Panc1 (cell line): ENCODE data around the gene SEPHS1. TPM values are rescaled to one million over a fixed set of nuclear protein-coding genes. Genes with fewer than 3 reads are reported as not detected.

ENCODE experiments used
- ATAC-seq: fragments of 200-7000 bp; cut with Tn5 transposase; 2 replicates; pipeline ENCODE4 v1.9.1; 2020; ENCODE audit warnings: mild to moderate bottlenecking, moderate library complexity
- BruUV-seq: library from RNA; stranded (reverse); fragments of 400-500 nt; replicated peaks from 2 replicates; lab custom pipeline; 2021; lab: Mats Ljungman, UMichigan
- CTCF ChIA-PET: fragments of 300-600 bp; sonication (Branson Sonifier 250); formaldehyde crosslinking; loops from one replicate; lab custom pipeline; 2022; ENCODE audit warnings: antibody characterized with exemption; lab: Charles Lee
- POLR2A ChIA-PET: fragments of 300-600 bp; sonication (Branson Sonifier 250); formaldehyde crosslinking; loops from one replicate; lab custom pipeline; 2022; ENCODE audit warnings: antibody characterized with exemption; lab: Charles Lee
- DNase-seq: peaks from one replicate; pipeline ENCODE4 v3.0.0-alpha.2; 2010; ENCODE audit warnings: low read depth, low spot score
- H3K27ac ChIP-seq: 2 replicates; pipeline ENCODE4 v1.5.1; 2011; ENCODE audit warnings: mild to moderate bottlenecking, low read length, inconsistent platforms
- H3K27me3 ChIP-seq: fragments of 200-500 bp; sonication (Bioruptor generic); 2 replicates; pipeline ENCODE4 v1.6.0; 2014; ENCODE audit warnings: low read length, inconsistent platforms; ENCODE audit not compliant: control insufficient read depth, insufficient read depth
- H3K36me3 ChIP-seq: fragments of 200-500 bp; sonication (Bioruptor generic); 2 replicates; pipeline ENCODE4 v1.5.1; 2014; ENCODE audit warnings: inconsistent platforms, mild to moderate bottlenecking, low read length, moderate library complexity; ENCODE audit not compliant: control insufficient read depth, insufficient read depth
- H3K4me1 ChIP-seq: 2 replicates; pipeline ENCODE4 v1.5.1; 2011; ENCODE audit warnings: inconsistent platforms, mild to moderate bottlenecking, low read length, moderate library complexity; ENCODE audit not compliant: control insufficient read depth, insufficient read depth
- H3K4me3 ChIP-seq, 2 experiments: 2 replicates each; pipeline ENCODE4 v1.5.1; 2011 to 2012; ENCODE audit warnings: low read depth in 2 of 2, low read length in 2 of 2, mild to moderate bottlenecking in 2 of 2, inconsistent platforms in 1 of 2, moderate library complexity in 1 of 2
- H3K9me3 ChIP-seq: fragments of 200-500 bp; sonication (Bioruptor generic); 2 replicates; pipeline ENCODE4 v1.5.1; 2014; ENCODE audit warnings: low read depth, mild to moderate bottlenecking, inconsistent platforms, low read length, moderate library complexity; ENCODE audit not compliant: control insufficient read depth, insufficient read depth
- POLR2AphosphoS5 ChIP-seq: IDR thresholded peaks from 2 replicates; pipeline ENCODE4 v1.6.1; 2012; ENCODE audit warnings: mild to moderate bottlenecking, low read depth, low read length, moderate library complexity
- REST ChIP-seq, 2 experiments: IDR thresholded peaks; 2 replicates each; pipeline ENCODE4 v1.6.1; 2011 to 2012; ENCODE audit warnings: low read depth in 2 of 2, control low read depth in 1 of 2, low read length in 1 of 2, mild to moderate bottlenecking in 1 of 2, moderate library complexity in 1 of 2; ENCODE audit not compliant: insufficient read depth in 1 of 2
- SIN3A ChIP-seq: IDR thresholded peaks from 2 replicates; pipeline ENCODE4 v1.6.1; 2012; ENCODE audit warnings: low read depth, mild to moderate bottlenecking, low read length, moderate library complexity, borderline replicate concordance; ENCODE audit not compliant: insufficient read depth
- TCF7L2 ChIP-seq: IDR thresholded peaks from 2 replicates; pipeline ENCODE4 v1.6.1; 2011; ENCODE audit warnings: mild to moderate bottlenecking, low read depth, low read length, inconsistent platforms
- in situ Hi-C: cut with HindIII; loops from 2 replicates; pipeline ENCODE4 v1.10.0; 2016; ENCODE audit warnings: low sequenced_read_pairs, low pct_unique_long_range_greater_than_20kb
- intact Hi-C: fragments of 100-400 bp; cut with micrococcal nuclease; formaldehyde crosslinking; loops from one replicate; pipeline ENCODE4 v1.10.0; 2022; ENCODE audit not compliant: unreplicated experiment
- total RNA-seq: library from RNA; stranded (reverse); gene quantifications from one replicate; pipeline ENCODE4 v1.2.1, GENCODE V29; 2021; ENCODE audit not compliant: unreplicated experiment

SEPHS1 gene
- total RNA-seq, 1 experiment from 2014 or later = 47.1 TPM

- Histone ChIP-seq H3K27ac (peak overlapping the region; percentile 85), H3K4me3 (peak overlapping the region; percentile 63 to 67), H3K36me3 (no peaks in the 10 kb centered on the region), H3K4me1 (no peaks in the 10 kb centered on the region), H3K9me3 (no peaks in the 10 kb centered on the region), H3K27me3 (no peaks in the 10 kb centered on the region)
- intact Hi-C loops = loop anchor here (5.0 kb wide), 1 partner anchor 81 kb away; no protein-coding TSS in a partner anchor
- ATAC-seq (no peak), DNase-seq (no peak)
- CTCF ChIA-PET = interaction anchor here (0.5 to 1.2 kb wide), 3 partner anchors 96 to 182 kb away, joined by 3 to 12 read pairs (median 5); no protein-coding TSS in a partner anchor
- no peak for TF ChIP-seq TCF7L2
- TF ChIP-seq POLR2AphosphoS5 = no peak
- in situ Hi-C loops = no loop called here
- POLR2A ChIA-PET = interaction anchor here (0.6 to 0.7 kb wide), 3 partner anchors 83 to 115 kb away, joined by 4 to 10 read pairs (median 8); no protein-coding TSS in a partner anchor
- no TSS peak for BruUV-seq
These were observed 45.1 kb downstream of the SEPHS1 start for GRCh38 chr10:13302821-13303555.

- Histone ChIP-seq H3K27me3 (no peaks in the 10 kb centered on the region), H3K4me3 (peak within 1 kb of the TSS; percentile 63 to 67), H3K36me3 (no peaks in the 10 kb centered on the region), H3K27ac (peak within 1 kb of the TSS; percentile 85), H3K9me3 (no peaks in the 10 kb centered on the region), H3K4me1 (no peaks in the 10 kb centered on the region)
- no peak for TF ChIP-seq REST (IDR thresholded peaks at IDR 0.05; ENCODE audit: insufficient read depth in 1 of 2, low read depth in 2 of 2, low read length in 1 of 2)
- TF ChIP-seq POLR2AphosphoS5 = peak; percentile 79
- TF ChIP-seq TCF7L2 = no peak
- TF ChIP-seq SIN3A = peak; percentile 78; the same call in 1 of the 2 replicates
- ChIA-PET POLR2A (interaction anchor here (0.6 to 0.7 kb wide), 2 partner anchors 9 to 1033 kb away, joined by 3 read pairs; no protein-coding TSS in a partner anchor), CTCF (no interaction called here)
- in situ Hi-C loops (no loop called here), intact Hi-C loops (loop anchor here (2.0 to 5.0 kb wide), 2 partner anchors 77 to 139 kb away; partner anchors contain the start of gene MCM10)
- BruUV-seq = no TSS peak
- no peak for DNase-seq
- peak; percentile 90 for ATAC-seq
These were observed 48.4 kb downstream of the SEPHS1 start, which contains the start of gene PHYH for GRCh38 chr10:13299437-13300287. TSS of gene PHYH (minus strand) at chr10:13300064. CDS start at chr10:13300042, 22 bp downstream.
